Measurements from ENCODE around the gene RBPMS2.
"Not testable (repeated sequence)": the region's sequence is repeated elsewhere in the genome, so short reads cannot be mapped to it uniquely, and the experiment has no call there.

Gene RBPMS2

DNA sequence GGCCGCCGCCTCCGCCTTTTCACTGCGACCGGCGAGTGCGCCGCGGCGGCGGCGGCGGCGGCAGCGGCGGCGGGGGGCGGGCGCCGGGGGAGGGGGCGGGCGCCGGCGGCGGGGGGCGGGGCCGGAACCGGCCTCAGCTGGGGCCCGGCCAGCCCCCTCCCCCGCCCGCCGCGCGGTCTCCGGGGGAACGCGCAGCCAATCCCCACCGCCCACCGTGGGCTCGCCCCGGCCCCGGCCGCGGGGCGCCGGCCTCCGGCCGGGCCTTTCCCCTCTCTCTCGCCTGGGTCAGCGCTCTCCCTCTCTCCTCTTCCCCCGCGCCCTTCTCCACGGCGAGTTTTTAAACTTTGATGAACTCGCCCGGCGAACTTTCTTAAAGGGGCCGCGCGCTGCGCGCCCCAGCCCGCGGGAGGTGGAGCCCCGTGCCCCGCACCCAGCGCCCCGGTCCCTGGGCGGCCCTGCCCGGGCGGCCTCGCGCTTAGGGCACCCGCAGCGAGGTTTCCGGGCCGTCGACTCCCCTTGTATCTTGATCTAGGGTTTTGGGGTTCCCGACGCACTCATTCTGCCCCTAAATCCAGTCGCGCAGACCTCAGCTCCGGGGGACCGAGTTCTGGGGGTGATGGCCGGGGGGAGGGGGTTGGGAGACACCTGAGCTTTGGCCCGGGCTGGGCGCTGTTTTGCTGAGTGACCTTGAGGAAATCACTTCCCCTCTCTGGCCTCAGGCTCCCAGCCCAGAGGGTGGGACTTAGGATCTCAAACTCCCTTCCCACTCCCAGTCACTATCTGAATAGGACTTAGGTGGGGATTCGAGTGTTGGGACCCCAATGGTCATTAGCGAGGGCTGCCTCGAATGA, at the start of gene RBPMS2:
RBPMS2 (minus strand) TSS at position 39 of the 851 bp plus-strand sequence. CDS start 270 bp downstream, outside the sequence.
- DNase-seq, result no peak

DNA sequence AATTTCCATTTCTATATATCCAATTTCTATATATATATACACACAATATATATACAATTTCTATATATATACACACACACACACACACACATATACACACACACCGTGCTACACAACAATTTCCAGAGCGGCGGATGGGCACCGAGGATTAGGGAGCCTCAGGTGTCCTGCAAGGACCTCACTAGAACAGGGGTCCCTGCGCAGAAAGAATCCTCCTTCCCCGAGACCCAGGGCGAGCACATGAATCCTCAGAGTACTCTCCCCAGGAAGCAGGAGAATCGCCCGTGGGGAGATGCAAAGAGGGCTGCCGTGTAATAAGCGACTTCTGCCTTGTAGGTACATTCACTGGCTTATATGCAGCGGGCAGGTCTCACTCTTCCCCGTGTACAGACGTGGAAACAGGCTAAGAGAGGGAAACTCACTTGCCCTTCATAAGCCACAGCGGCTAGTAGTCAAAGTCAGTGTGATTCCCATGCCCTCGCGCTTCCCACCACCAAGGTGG, 49.6 kb upstream of the RBPMS2 start:
- DNase-seq, result peak; percentile 10

DNA sequence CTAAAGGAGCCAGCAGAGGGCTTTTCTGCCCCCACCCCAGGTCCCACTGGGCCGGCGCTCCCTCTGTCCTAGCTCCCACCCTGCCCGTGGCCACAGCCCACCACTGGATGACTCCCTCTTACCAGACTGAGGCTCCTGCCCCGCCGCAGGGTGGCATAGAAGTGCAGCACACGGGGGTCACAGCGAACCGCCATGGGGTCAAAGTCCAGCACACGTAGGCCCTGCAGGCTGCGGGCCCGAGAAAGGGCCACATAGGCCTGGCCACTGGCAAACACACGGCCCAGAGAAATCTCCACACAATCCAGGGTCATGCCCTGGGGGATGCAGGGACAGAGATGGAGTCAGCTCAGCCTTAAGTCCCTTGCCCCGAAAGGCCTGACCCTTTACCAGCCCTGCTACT, 41.1 kb upstream of the RBPMS2 start:
- no peak for DNase-seq

DNA sequence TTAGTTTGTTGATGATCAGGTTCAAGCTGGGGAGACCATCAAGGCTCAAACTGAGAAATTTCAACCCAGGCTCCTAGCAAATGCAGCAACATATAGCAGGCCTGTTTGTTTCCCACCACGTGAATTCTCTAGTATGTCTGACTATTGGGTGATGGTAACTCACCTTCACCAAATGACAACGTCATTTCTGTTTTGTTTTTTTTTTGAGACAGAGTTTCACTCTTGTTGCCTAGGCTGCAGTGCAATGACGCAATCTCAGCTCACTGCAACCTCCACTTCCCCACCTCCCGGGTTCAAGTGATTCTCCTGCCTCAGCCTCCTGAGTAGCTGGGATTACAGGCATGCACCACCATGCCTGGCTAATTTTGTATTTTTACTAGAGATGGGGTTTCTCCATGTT, 39.6 kb upstream of the RBPMS2 start:
- not testable (repeated sequence) for DNase-seq

DNA sequence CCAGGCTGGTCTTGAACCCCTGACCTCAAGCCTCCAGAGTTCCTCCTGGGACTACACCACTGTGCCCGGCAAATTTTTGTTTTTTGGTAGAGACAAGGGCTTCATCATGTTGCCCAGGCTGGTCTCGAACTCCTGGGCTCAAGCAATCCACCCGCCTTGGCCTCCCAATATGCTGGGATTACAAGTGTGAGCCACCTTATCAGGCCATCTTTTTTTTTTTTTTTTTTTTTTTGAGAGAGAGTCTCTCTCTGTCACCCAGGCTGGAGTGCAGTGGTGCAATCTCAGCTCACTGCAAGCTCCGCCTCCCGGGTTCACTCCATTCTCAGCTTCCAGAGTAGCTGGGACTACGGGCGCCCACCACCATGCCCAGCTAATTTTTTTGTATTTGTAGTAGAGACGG, 38.9 kb upstream of the RBPMS2 start:
- not testable (repeated sequence) for DNase-seq

DNA sequence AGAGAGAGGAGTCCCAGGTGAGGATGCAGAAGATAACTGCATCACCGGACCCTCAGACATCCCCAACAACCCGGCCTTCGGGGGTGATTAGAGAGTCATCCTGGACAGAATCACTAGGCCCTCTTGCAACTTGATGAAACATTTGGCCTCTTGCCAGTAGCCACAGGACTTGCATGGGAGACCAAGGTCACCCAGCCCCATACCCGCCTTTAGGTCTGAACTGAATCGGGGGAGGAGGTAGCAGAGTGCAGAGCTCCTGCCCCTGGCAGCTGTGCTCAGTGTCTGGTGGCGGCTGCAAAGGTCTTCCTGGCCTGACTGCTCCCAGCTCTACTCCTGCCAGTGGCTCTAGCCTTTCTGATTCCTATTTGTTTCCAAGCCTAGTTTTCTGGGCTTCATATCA, 37.7 kb upstream of the RBPMS2 start:
- DNase-seq, result peak; percentile 40

DNA sequence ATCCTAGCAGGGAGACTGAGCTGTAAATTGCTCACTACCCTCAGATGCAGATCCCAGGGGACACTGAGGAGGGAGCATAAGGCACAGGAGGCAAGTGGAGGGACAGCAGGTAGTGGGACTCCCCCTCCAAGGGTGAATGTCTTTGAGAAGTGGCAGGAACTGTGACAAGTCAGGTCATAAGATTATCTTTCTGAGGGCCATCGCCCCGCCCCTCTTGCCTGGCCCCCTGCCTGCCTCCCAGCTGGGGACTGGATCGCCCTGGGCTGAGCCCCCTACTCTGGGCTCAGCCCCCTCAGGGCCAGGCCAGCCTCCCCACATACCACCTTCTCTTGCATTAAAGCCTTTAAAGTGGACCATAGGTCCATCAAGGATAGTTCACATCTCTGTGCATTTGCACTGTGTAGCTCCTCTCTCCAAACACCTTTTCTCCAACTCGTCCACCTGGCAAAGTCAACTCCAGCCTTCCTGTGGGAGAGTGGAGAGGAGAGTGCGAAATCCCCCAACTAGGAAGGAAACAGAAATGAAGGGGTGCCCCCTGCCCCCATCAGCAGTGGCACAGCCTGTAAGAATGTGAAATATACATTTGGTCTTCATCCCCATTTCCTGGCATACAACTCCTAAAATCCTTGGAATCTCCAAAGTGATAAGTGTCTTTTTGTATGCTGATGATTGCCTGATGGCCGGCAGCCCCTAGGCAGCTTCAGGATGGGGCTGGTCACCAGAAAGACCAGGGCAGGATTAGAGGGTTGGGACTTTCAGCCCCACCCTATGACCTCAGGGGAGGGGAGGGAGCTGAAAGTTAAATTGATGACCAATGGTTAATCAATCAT, 35.3 kb upstream of the RBPMS2 start:
- no peak for DNase-seq

DNA sequence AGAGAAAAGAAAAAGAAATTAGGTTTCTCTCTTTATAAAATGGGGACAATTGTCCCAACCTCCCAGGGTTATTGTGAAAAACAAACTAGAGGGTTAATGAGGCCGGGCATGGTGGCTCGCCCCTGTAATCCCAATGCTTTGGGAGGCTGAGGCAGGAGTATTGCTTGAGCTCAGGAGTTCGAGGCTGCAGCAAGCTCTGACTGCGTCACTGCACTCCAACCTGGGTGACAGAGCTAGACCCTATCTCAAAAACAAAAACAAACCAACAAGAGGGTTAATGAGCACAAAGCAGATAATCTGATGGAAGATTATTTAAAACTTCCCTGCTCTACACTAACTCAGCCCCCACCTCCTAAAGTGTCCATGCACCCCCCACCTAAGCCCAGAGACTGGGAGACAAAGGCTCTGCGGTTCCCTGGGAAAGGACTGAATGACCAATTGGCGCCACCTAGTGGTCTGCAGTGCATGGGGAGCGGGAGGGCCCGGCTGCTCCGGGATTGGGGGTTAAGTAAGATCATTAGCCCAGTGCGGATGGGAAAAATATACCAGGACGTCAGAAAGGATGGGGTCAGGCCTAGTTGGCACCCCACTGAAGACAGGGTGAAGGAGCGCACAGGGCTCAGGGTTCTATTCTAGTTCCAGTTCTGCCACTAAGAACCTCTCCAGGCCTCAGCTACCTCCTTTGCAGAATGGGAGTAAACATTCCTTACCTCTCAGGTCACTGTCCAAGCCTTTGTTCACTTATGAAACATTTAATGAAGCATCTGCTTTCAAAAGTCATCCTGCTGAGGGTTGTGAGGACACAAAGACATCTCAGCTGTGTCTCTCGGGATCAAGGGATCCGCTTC, 34.5 kb upstream of the RBPMS2 start:
- DNase-seq, result peak; percentile 68

DNA sequence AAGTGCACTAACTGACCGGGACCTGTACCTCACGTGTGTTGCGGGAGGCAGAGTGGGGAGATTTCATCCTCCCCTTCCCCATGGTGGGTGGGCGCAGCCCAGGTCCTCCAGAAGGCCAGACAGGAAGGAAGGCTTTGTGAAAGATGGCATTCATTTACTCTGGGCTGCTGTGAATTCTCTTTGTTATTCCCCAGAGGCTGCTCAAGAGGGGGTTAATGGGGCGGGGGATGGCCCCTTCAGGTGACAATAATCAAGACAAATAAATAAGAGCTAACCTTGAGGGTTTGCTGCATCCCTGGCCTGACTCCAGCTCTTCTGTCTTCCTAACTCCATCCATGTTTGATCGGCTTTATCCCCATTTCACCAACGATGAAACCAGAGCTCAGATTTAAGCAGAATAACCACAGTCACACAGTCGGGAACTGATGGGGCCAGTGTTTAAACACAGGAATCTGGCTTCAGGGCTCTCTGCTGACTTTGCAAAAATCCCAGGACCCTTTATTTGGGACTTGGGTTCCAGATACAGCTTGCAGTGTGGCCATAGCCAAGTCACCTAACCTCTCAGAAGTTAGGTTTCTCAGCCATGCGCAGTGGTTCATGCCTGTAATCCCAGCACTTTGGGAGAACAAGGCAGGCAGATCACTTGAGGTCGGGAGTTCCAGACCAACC, 33.5 kb upstream of the RBPMS2 start:
- DNase-seq, result no peak

DNA sequence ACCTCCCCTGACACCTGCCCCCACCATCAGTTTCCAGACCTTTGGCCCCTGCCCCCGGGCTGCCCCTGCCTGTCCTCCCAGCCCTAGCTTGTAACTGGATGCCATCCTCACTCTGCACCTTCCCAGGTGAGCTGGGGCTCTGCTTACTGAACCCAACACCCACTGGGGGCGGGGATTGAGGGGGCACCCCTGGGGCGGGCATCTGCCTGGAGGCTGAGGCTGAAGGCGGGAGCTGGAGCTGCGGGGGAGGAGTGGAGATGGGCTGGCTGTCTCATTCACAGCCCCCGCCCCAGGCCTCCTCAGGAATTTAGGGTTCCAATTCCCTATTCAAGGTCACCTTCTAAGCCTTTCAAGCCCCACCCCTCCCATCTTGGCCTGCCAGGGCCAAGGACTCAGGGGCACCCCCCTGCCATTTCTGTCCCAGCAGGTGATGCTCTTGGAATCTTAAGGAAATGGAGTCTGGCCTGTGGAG, 32.4 kb upstream of the RBPMS2 start:
- no peak for DNase-seq

DNA sequence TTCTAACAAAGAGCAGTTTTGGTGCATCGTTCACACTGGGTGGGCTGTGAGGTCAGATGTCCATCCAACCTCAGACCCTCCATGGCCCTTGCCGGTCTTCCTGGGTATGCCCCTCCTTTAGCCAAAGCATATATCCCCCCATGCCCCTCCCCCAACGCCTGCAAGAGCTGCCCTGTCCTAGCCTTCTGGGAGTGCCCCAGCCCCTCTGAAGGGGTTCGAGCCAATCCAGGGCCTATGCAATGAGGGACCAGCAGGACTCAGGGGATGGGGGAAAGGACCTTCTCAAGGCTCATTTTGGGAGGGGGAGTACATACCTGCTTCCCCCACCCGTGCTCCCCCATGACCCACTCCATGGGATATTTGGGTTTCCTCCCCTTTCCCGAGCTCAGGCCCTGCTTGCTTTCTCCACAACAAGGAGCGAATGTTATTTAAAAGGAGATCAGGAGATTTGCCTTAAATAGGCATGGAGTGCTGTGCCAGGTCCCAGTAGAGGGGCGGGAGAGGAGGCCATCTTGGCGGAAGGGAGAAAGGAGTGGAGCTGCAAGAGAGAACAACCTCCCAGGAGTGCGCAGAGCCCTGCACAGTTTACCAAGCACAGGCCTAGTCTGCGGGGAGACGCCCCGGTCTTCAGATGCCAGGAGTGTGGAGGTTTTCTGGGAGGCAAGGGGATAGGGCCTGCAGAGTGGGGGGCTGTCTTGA, 31.8 kb upstream of the RBPMS2 start:
- DNase-seq, result no peak

DNA sequence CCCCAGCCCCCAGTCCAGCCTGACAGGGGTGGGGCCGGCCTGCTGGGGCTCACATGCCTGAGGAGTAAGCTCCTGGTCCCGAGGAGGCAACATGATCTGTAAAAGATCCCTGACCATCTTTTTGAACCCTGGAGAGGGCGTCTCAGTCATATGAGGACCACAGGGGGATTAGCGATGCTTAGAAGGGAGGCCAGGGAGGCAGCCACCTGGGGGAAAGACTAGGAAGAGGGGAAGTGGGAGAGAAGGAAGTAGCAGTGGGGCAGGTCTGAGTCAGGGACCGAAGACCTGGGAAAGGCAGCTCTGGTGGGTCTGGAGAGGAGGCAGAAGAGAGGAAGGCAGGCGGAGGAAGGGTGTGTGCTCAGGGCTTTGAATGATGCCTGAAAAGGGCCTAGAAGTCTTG, 31.1 kb upstream of the RBPMS2 start:
- DNase-seq, result no peak

DNA sequence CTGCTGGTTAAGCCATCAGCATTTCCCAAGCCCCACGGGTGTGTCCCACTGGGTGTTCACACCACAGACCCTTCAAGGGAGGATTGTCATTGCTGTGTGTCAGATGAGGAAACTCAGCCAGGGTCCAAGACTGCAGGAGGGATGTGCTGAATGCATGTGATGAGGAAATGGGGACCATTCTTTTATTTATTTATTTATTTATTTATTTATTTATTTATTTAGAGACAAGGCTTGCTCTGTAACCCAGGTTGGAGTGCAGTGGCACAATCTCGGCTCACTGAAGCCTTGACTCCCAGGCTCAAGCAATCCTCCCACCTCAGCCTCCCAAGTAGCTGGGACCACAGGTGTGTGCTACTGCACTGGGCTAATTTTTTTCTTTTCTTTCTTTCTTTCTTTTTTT, 29.2 kb upstream of the RBPMS2 start:
- no peak for DNase-seq

DNA sequence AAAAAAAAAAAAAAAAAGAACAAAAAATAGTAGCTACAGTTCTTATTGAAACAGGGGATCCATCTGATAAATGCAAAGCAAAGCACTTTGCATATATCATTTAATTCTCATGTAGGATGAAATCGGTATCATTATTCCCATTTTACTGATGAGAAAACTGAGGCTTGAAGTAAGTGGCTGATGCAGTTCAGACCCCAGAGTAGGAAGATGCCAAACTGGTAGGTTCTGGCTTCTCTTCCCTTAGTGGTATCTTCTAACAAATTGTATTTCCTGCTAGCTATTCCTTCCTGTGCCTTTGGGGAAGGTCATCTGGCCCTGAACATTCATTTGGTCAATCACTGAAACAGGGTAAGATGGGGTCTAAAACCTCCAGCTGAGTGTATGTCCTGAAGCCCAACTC, 28.1 kb upstream of the RBPMS2 start:
- no peak for DNase-seq

DNA sequence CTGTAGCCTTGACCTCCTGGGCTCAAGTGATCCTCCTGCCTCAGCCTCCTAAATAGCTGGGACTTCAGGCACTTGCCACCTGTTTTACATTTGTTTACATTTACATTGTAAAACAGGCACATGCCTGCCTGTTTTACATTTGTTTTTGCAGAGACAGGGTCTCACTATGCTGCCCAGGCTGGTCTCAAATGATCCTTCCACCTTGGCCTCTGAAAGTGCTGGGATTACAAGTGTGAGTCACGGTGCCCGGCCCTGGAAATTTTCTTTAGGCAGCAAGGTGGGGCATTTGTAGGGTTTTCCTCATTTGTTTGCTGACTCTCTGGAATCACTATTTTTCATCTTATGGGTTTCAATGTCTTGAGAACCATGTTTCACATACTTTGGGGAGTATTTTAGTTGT, 25.1 kb upstream of the RBPMS2 start:
- no peak for DNase-seq

DNA sequence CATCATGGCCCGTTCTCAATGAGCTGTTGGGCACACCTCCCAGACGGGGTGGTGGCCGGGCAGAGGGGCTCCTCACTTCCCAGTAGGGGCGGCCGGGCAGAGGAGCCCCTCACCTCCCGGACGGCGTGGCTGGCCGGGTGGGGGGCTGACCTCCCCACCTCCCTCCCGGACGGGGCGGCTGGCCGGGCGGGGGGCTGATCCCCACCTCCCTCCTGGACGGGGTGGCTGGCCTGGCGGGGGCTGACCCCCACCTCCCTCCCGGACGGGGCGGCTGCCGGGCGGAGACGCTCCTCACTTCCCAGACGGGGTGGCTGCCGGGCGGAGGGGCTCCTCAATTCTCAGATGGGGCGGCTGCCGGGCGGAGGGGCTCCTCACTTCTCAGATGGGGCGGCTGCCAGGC, 23.5 kb upstream of the RBPMS2 start:
- DNase-seq, result not testable (repeated sequence)

DNA sequence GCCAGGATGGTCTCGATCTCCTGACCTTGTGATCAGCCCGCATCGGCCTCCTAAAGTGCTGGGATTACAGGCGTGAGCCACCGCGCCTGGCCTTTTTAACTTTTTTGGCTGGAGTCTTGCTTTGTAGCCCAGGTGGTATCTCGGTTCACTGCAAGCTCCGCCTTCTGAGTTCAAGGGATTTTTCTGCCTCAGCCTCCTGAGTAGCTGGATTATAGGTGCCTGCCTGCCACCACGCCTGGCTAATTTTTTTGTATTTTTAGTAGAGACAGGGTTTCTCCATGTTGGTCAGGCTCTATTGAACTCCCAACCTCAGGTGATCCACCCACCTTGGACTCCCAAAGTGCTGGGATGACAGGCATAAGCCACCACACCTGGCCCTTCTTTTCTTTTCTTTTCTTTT, 20.5 kb upstream of the RBPMS2 start:
- not testable (repeated sequence) for DNase-seq

DNA sequence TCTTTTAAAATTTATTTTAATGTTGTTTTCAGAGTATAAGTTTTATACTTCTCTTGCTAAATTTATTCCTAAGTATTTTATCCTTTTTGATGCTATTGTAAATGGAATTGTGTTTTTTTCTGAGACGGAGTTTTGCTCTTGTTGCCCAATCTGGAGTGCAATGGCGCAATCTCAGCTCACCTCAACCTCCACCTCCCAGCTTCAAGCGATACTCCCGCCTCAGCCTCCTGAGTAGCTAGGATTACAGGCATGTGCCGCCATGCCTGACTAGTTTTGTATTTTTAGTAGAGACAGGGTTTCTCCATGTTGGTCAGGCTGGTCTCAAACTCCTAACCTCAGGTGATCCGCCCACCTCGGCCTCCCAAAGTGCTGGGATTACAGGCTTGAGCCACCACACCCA, 19.9 kb upstream of the RBPMS2 start:
- not testable (repeated sequence) for DNase-seq

DNA sequence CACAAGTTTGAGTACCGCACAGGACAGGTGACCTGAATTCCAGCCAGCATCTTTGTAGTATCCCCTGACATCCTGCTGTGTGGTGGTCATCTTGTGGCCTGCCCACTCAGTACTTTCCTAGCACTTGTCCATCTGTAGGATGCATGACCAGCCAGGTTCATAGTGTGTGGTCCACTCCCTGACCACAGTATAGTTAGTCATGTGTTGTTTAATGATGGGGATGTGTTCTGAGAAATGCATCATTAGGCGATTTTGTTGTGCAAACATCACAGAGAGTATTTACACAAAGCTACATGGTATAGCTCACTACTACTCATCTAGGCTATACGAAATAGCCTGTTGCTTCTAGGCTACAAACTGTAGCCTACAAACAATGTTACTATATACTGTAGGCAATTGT, 16.9 kb upstream of the RBPMS2 start:
- no peak for DNase-seq

DNA sequence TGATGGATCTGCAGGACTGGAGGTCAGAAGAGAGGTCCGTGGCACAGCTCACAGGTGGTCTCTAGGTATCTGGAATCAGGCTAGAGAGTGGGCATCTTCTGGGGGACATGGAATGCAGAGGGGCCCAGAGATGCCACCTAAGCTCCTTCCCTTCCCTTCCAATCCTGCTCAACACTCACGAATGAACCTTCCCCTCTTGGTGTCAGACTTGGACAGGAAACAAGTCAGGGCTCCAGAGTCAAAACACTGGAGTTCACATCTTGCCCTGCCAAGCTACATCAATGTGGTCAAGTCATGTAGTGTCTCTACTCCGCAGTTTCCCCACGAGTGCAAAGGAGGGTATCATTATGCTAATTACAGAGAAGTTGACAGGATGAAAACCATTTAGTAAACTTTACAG, 16.0 kb upstream of the RBPMS2 start:
- no peak for DNase-seq

DNA sequence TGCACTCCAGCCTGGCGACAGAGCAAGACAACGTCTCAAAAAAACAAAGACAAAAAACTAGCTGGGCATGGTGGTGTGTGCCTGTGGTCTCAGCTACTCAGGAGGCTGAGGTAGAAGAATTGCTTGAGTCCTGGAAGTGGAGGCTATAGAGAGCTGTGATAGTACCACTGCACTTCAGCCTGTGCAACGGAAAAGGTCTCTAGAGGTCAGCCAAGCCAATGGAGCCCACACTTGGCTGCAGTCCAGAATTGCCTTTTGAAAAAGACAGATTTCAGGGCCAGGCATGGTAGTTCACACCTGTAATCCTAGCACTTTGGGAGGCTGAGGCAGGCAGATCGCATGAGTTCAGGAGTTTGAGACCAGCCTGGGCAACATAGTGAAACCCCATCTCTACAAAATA, 8.4 kb upstream of the RBPMS2 start:
- no peak for DNase-seq

DNA sequence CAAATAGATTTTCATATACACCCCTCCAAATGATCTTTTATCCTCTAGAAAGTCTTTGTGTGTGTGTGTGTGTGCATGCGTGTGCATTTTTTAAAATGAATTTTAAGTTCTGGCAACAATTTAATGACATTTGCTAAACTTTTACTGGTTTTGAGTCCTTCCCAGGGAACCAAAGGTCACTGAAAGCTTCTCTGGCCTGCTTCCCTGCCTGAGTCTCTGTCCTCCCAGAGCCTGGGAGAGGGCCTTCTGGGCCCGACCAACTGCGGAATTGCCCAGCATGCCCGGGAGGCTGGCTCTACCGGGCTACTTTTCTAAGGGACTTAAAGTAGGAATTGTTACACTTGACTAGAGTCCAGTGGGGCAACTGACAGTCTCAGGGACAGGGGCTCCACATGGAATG, 7.4 kb upstream of the RBPMS2 start:
- DNase-seq, result no peak

All from fibroblast of skin of right biceps (primary cell).